Amygdala (tissue), 56 donors: ENCODE results near the gene HDAC9.

ENCODE experiments used
- DNase-seq, 56 donors: peaks; one replicate each; lab custom pipeline; 2025; lab: John Stamatoyannopoulos, UW

HDAC9 gene

DNA sequence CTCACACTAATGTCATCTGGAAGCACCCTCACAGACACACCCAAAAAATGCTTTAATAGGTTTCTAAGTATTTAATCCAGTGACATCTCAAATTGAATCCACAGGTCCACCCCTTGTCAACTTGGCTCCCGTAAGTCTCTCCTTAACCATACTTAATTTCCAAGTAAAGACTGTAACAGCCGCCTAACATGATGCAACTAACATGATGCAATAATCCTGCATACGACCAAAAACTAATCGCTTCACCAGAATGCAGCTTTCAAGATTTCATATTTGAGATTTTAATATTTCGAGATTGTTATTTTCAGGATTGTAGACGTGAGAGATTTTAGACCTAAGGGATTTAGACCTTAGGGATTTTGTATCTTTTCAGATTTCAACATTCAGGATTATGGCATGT lies 3.7 kb upstream of the HDAC9 start:
- no peak for DNase-seq

DNA sequence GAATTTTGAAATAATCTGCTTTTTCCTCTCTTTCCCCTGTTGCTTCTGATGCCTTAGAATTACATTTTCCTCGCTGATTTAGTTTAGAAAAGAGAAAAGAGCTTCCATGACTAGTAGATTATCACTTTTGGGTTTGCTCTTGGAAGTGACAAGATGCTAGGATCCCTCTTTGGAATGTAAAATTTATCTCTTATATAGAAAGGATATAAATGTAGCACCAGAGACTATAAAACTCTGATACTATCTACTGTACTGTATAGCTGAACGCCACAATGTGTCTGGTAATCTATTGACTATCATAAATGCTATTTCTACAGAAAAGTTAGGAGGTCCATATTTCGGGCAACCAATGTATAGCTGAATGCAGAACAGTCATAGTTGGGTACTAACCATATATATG lies 1.1 kb upstream of the HDAC9 start:
- no peak for DNase-seq

DNA sequence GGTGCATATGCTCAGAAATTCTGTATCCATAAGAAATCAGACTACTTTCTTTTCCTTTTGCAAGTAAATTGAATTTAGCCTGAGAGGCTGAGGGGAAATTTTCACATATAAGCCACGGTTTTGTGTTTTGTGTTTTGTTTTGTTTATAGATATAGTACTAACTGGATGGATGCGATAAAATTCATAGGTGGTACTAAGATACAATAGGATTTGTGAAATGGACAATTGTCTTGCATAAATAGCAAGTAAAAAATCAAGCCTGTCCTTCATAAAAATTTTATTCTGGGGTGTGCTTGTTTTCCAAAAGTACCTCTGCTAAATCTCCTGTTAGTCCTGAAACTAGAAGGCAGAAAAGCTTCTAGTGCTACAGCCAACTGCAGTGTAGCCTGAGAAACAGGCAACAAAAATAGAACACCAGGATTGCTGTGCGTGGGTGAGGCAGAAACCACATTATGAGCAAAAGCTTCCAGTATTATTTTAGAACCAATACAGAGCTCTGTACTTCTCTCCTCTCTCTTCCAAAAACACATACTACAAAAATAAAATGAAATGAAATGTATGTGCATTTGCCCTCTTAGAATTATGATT lies 634 bp upstream of the HDAC9 start:
- DNase-seq, result peak in 18 of 56 donors; percentile 3 to 57 (median 16)

DNA sequence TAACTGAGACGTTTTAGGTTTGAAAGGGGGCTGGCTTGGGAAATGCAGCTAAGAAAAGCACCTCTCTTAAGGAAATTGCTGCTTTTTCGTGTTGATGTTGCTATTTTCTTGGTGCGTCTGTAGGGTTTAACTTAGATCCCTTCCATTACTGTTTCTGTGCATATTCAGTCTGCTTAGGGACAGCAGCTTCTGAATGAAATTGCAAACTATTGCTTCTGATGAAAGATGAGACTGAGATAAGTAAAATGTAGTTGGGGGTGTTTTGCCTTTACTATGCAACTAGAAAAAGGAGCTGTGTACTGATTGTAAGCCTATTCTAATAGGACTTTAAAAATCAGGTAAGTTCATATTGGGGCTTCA lies 772 bp downstream of the HDAC9 start:
- DNase-seq, result peak in 1 of 56 donors; percentile 57

DNA sequence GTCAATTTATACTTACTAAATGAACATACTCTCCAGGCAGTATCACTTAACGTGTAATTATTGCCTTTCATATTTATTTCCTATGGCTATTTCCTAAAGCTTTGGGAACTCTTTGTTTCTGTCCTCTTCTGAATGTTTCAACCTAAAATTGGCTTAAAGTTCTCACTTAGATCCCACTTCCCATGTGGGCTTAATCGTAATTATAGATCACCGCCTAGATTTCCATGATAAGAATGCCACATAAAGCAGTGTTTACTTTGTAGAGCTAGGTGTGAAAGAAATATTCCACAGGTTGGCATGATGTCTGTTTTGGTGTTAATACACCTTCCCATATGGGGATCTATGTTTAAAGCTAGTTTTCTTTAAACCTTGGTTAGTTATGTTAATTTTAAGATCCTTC lies 1.5 kb downstream of the HDAC9 start:
- DNase-seq, result no peak

- DNase-seq, result no peak
Measured at GRCh38 chr7:18497800-18498199, 2.3 kb downstream of the HDAC9 start.

DNA sequence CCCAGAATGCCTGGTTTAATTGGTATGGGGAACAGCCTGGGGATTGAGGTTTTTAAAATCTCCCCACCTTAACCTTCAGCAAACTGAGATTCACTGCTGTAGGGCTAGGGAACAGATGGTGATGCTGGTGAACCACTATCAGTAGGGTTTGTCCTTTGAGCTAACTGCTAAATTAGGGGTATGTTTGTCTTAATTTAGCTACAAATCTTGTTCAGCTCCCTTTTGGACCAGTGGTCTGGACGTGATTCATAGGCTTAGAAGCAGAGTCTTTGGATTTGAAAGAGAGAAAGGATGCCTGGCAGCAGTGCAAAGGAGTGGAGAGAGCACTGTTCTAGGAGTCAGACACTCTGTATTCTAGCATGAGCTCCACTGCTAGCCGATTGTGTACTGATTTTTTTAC lies 2.8 kb downstream of the HDAC9 start:
- no peak for DNase-seq

- no peak for DNase-seq
Measured at GRCh38 chr7:18499407-18500177, 4.0 kb downstream of the HDAC9 start.

DNA sequence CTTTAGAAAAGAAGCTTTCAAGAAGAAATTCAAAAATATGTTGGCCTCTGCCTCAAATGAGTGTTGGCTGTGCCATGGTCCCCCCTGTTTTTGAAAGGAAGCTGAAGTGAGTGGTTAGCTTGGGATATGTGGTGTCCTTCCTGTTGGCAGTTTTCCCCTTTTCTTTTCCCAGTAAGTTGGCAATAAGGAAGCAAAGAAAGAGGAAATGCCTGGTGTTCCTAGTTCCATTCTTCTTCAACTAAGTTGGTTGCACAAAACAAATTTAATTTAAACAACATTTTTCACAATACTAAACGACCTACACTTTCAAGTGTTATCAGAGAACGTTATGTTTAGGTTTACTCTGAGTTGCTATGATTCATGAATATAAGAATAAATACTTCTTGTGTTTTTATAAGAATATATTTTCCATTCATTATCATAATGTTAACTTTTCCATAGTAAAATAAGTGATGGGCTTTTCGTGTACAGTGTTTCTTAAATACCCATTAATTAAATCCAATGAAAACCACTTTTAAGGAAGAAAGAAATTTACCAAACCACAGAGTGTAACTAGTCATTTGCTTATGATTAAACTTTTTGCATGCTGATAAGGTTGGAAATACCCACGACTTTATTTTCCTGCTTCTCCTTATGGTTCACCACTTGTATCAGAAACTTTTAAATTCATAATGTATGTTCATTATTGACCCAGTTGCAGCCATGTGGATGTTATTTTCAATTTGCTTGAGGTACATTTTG lies 7.7 kb downstream of the HDAC9 start:
- DNase-seq, result no peak

GRCh38 chr7:18504965-18505364 lies 9.4 kb downstream of the HDAC9 start:
- no peak for DNase-seq

DNA sequence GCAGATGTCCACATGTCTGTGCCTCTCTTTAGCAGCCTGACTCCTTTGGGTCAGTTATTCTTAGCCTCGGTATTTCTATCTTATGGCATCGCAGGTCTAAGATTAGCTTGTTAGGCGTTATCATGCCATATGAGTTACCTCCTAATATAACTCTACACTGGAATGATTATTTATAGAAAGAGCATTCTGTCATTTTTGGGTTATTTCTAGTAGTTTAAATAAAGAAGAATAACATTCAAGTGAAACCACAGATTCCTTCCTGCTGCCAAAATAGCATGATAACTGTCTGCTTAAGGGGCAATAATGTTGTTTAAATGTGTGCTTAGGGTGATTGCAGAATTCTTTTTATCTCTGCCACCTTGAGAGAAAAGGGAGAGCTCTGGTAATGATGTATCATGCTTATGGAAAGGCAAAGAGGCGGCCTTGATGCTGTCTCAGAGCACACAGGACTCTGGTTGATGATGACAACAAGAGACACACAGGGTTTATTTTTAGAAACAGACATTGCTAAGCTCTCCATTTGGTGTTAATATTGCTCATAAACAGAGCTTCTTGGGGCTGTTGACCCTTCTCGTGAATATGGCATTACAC lies 10.4 kb downstream of the HDAC9 start:
- DNase-seq, result no peak

GRCh38 chr7:18508443-18509427 lies 13.2 kb downstream of the HDAC9 start:
- no peak for DNase-seq

DNA sequence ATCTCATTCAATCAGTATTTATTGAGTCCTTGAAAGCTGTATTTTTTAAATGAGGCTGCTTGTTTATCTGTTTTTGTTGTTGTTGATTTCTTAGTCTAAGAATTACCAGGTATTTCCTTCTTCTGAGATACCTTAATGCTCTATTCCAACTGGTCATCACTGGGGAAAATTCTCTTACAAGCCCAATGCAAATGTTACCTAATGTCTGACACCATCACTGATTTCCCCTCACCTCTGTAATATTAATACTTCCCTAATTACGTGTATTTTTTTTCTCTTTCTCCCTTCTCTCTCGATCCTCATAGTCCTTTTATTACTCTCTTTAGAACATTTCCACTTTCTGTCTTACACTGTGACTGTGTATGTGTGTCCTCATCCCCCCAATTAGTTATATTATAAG lies 13.9 kb downstream of the HDAC9 start:
- DNase-seq, result no peak

- no peak for DNase-seq
Measured at GRCh38 chr7:18511351-18512140, 16.0 kb downstream of the HDAC9 start.

DNA sequence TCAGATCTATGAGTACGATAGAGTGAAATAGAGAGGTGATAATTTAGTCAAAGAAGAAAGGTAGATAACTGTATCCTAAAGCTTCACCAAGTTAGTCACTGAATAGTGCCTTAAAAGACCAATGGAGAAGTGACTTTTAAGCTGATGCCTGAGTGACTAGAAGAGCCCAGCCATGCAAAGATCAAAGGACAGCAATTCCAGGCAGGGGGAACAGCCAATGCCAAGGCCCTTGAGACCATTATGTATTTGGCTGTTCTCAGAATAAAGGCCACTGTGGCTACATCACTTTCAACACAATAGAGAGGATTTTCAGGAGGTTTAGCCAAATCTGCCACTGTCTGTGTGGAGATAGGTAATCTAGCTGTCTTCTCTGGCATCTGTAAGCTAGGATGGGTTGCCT lies 17.8 kb downstream of the HDAC9 start:
- no peak for DNase-seq

DNA sequence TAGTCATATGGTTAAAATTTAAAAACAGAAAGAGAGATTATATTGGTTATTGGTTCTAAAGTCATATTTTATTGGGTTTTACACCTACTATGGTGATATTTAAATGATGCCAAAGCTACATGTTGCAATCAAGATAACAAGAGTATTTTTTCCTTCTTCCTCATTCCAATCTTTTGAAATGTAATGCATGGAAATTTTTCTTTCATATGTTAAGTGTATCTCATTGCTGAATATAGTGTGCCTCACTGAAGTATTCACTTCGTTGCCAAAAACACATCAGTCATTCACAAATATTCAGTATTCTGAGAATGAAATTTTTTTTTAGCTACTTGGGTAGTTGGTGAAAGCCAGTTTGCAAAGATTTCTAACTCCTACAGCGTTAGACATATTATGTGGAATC lies 19.5 kb downstream of the HDAC9 start:
- no peak for DNase-seq

DNA sequence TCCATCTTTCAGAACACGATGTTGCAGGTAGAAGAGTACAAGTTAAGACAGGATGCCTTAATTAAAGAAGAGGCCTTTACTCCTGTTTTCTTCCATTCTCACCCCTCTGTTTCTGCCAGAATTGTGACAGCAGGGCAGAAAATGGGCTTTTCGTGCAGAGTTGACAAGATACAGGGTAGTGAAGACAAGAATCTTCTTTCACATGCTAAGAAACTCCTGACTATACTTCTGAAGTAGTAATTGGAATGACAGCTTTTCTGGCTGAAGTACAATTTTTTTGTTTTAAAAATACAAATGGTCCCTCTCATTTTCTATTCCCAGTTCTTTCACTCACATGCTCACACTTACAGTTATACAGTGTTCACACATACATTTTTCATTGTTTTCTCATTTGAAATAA lies 22.1 kb downstream of the HDAC9 start:
- no peak for DNase-seq

- DNase-seq, result no peak
Measured at GRCh38 chr7:18518555-18518954, 23.0 kb downstream of the HDAC9 start.

- DNase-seq, result no peak
Measured at GRCh38 chr7:18520450-18521235, 25.1 kb downstream of the HDAC9 start.
